HL-60 (cell line): ENCODE data around the gene INPP5B.

Experiments
- GABPA ChIP-seq: IDR thresholded peaks from 2 replicates; pipeline ENCODE4 v1.6.1; 2012; ENCODE audit warnings: low read depth
- POLR2AphosphoS5 ChIP-seq: IDR thresholded peaks from 2 replicates; pipeline ENCODE4 v1.6.1; 2012; ENCODE audit warnings: low read depth
- SPI1 ChIP-seq: IDR thresholded peaks from 2 replicates; pipeline ENCODE4 v1.6.1; 2012; ENCODE audit warnings: low read depth, mild to moderate bottlenecking, borderline replicate concordance
- TF ChIP-seq, protein P1 (sequence below): IDR thresholded peaks from one replicate; pipeline ENCODE4 v1.5.1; 2011; ENCODE audit warnings: low read length, control low read depth, inconsistent platforms; ENCODE audit not compliant: insufficient read depth

DNA sequence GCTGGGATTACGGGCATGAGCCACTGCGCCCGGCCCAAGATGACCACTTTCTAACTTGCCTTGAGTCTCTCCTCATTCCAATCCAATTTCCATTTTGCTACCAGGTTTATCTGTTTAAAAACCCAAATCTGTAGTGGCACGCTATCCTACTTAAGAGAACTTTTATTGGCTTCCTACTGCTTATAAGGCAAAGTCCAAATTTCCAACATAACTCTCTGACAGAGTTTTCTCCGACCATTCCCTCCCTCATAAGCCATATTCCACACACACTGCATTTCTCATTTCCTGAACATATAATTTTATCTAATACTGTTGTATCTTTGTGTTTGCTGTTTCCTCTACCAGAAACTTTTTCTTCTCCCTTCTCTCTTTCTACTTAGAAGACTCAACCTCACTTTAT, 27.7 kb upstream of the INPP5B start:
- TF ChIP-seq GABPA (no peak), SPI1 (no peak), POLR2AphosphoS5 (no peak)
- TF ChIP-seq, protein P1, sequence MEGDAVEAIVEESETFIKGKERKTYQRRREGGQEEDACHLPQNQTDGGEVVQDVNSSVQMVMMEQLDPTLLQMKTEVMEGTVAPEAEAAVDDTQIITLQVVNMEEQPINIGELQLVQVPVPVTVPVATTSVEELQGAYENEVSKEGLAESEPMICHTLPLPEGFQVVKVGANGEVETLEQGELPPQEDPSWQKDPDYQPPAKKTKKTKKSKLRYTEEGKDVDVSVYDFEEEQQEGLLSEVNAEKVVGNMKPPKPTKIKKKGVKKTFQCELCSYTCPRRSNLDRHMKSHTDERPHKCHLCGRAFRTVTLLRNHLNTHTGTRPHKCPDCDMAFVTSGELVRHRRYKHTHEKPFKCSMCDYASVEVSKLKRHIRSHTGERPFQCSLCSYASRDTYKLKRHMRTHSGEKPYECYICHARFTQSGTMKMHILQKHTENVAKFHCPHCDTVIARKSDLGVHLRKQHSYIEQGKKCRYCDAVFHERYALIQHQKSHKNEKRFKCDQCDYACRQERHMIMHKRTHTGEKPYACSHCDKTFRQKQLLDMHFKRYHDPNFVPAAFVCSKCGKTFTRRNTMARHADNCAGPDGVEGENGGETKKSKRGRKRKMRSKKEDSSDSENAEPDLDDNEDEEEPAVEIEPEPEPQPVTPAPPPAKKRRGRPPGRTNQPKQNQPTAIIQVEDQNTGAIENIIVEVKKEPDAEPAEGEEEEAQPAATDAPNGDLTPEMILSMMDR, result no peak
